ENCODE results near the gene ADRB2.
"Not testable (repeated sequence)": the region's sequence is repeated elsewhere in the genome, so short reads cannot be mapped to it uniquely, and the experiment has no call there.

Gene ADRB2

GRCh38 chr5:148855249-148856008 lies 29.0 kb downstream of the ADRB2 start:
- FAIRE-seq: no peak

GRCh38 chr5:148856009-148856367 lies 29.6 kb downstream of the ADRB2 start:
- no peak for FAIRE-seq
- DNase-seq (ENCODE audit: low spot score): no peak

More at GRCh38 chr5:148855249-148856008, 29.0 kb downstream of the ADRB2 start:
- no peak for DNase-seq (ENCODE audit: low spot score)

- no peak for FAIRE-seq
- DNase-seq (ENCODE audit: low spot score): no peak
These were observed 30.0 kb downstream of the ADRB2 start for GRCh38 chr5:148856424-148856823.

- DNase-seq (ENCODE audit: low spot score): no peak
- FAIRE-seq: no peak
These were observed 31.1 kb downstream of the ADRB2 start for GRCh38 chr5:148857474-148857873.

- FAIRE-seq (no peak), DNase-seq (ENCODE audit: low spot score) (no peak)
These were observed 31.7 kb downstream of the ADRB2 start for GRCh38 chr5:148858106-148858505.

GRCh38 chr5:148858547-148858946 lies 32.1 kb downstream of the ADRB2 start:
- no peak for FAIRE-seq
- DNase-seq (ENCODE audit: low spot score): no peak

GRCh38 chr5:148859703-148860102 lies 33.3 kb downstream of the ADRB2 start:
- DNase-seq (ENCODE audit: low spot score) (no peak), FAIRE-seq (no peak)

GRCh38 chr5:148860599-148860998 lies 34.2 kb downstream of the ADRB2 start:
- FAIRE-seq (no peak), DNase-seq (ENCODE audit: low spot score) (no peak)

- FAIRE-seq (no peak), DNase-seq (ENCODE audit: low spot score) (no peak)
These were observed 34.7 kb downstream of the ADRB2 start for GRCh38 chr5:148861088-148861487.

- DNase-seq (ENCODE audit: low spot score) (no peak), FAIRE-seq (no peak)
These were observed 35.3 kb downstream of the ADRB2 start for GRCh38 chr5:148861696-148862095.

- no peak for DNase-seq (ENCODE audit: low spot score)
- no peak for FAIRE-seq
These were observed 37.9 kb downstream of the ADRB2 start for GRCh38 chr5:148864113-148864841.

GRCh38 chr5:148866024-148866423 lies 39.6 kb downstream of the ADRB2 start:
- DNase-seq (ENCODE audit: low spot score) (no peak), FAIRE-seq (no peak)

GRCh38 chr5:148873120-148873519 lies 46.7 kb downstream of the ADRB2 start:
- FAIRE-seq: no peak
- no peak for DNase-seq (ENCODE audit: low spot score)

GRCh38 chr5:148873690-148874485 lies 47.5 kb downstream of the ADRB2 start:
- DNase-seq (ENCODE audit: low spot score): no peak
- no peak for FAIRE-seq

- no peak for FAIRE-seq
These were observed 48.9 kb downstream of the ADRB2 start for GRCh38 chr5:148875205-148875875.

GRCh38 chr5:148877436-148877835 lies 51.0 kb downstream of the ADRB2 start:
- FAIRE-seq; DNase-seq (ENCODE audit: low spot score): not testable (repeated sequence)

More at GRCh38 chr5:148875205-148875875, 48.9 kb downstream of the ADRB2 start:
- DNase-seq (ENCODE audit: low spot score): no peak
